Measurements from ENCODE around the gene KRT79.
"Not testable (repeated sequence)": the region's sequence is repeated elsewhere in the genome, so short reads cannot be mapped to it uniquely, and the experiment has no call there.

KRT79 gene

GRCh38 chr12:52801773-52802172 lies 32.3 kb downstream of the KRT79 start:
- no peak for DNase-seq

GRCh38 chr12:52800259-52800917 lies 33.7 kb downstream of the KRT79 start:
- no peak for DNase-seq

GRCh38 chr12:52799505-52800211 lies 34.5 kb downstream of the KRT79 start:
- no peak for DNase-seq

- peak; percentile 81 for DNase-seq
These were observed 35.2 kb downstream of the KRT79 start for GRCh38 chr12:52798671-52799504.

GRCh38 chr12:52798003-52798670 lies 36.0 kb downstream of the KRT79 start:
- peak; percentile 79 for DNase-seq

GRCh38 chr12:52797529-52797894 lies 36.6 kb downstream of the KRT79 start:
- DNase-seq, result no peak

- no peak for DNase-seq
These were observed 37.1 kb downstream of the KRT79 start for GRCh38 chr12:52796839-52797528.

- no peak for DNase-seq
These were observed 37.7 kb downstream of the KRT79 start for GRCh38 chr12:52796429-52796794.

GRCh38 chr12:52795694-52796428 lies 38.2 kb downstream of the KRT79 start, which contains the start of gene KRT3:
KRT3 (minus strand) TSS chr12:52796117; CDS start chr12:52796042, 75 bp downstream.
- DNase-seq, result no peak

- not testable (repeated sequence) for DNase-seq
These were observed 38.8 kb downstream of the KRT79 start for GRCh38 chr12:52795332-52795674.

GRCh38 chr12:52794479-52795331 lies 39.4 kb downstream of the KRT79 start:
- DNase-seq, result peak; percentile 69

GRCh38 chr12:52792185-52793029 lies 41.7 kb downstream of the KRT79 start:
- no peak for DNase-seq

- DNase-seq, result no peak
These were observed 42.6 kb downstream of the KRT79 start for GRCh38 chr12:52791271-52792184.

GRCh38 chr12:52790427-52791270 lies 43.5 kb downstream of the KRT79 start:
- no peak for DNase-seq

- DNase-seq, result no peak
These were observed 44.3 kb downstream of the KRT79 start for GRCh38 chr12:52789637-52790426.

- DNase-seq, result no peak
These were observed 45.1 kb downstream of the KRT79 start for GRCh38 chr12:52788876-52789636.

Data from fibroblast of skin of right quadriceps (primary cell).